CD8-positive, alpha-beta memory T cell (primary cell): Measurements from ENCODE around the gene PLD4. TPM values are rescaled to one million over a fixed set of nuclear protein-coding genes. Genes with fewer than 3 reads are reported as not detected.
"Not testable (repeated sequence)": the region's sequence is repeated elsewhere in the genome, so short reads cannot be mapped to it uniquely, and the experiment has no call there.

Source experiments
- CTCF ChIA-PET: fragments of 350-600 bp; sonication (Branson Sonifier 250); formaldehyde crosslinking; loops from one replicate; lab custom pipeline; 2021; ENCODE audit warnings: antibody characterized with exemption; lab: Charles Lee
- POLR2A ChIA-PET: fragments of 350-600 bp; sonication (Branson Sonifier 250); formaldehyde crosslinking; loops from one replicate; lab custom pipeline; 2021; ENCODE audit warnings: antibody characterized with exemption; lab: Charles Lee
- DNase-seq, 5 donors: peaks; one replicate each; pipeline versions ENCODE4 v3.0.0 to v3.0.0-alpha.2; 2020 to 2022; ENCODE audit warnings: mixed read lengths in 1 of 5
- H3K27ac ChIP-seq: one replicate; pipeline ENCODE4 v1.7.0; 2013; ENCODE audit warnings: low read depth, mild to moderate bottlenecking, low read length, moderate library complexity
- H3K27me3 ChIP-seq: 2 replicates; pipeline ENCODE4 v1.7.0; 2013; ENCODE audit warnings: low read length, mild to moderate bottlenecking; ENCODE audit not compliant: insufficient read depth, poor library complexity, severe bottlenecking
- H3K36me3 ChIP-seq: 2 replicates; pipeline ENCODE4 v1.7.0; 2013; ENCODE audit warnings: mild to moderate bottlenecking, low read length, moderate library complexity; ENCODE audit not compliant: insufficient read depth
- H3K4me1 ChIP-seq: 2 replicates; pipeline ENCODE4 v1.7.0; 2013; ENCODE audit warnings: mild to moderate bottlenecking, low read length, moderate library complexity; ENCODE audit not compliant: insufficient read depth
- H3K4me3 ChIP-seq: 2 replicates; pipeline ENCODE4 v1.7.0; 2013; ENCODE audit warnings: mild to moderate bottlenecking, low read length
- H3K9me3 ChIP-seq: 2 replicates; pipeline ENCODE4 v1.7.0; 2013; ENCODE audit warnings: mild to moderate bottlenecking, low read length
- H3K27ac Mint-ChIP-seq, 8 donors: one replicate each; pipeline ENCODE4 v1.8.0; 2020 to 2021; ENCODE audit warnings: mixed read lengths in 8 of 8, mild to moderate bottlenecking in 6 of 8, inconsistent platforms in 3 of 8, moderate library complexity in 3 of 8
- H3K27me3 Mint-ChIP-seq, 2 donors: one replicate each; pipeline ENCODE4 v1.8.0; 2020 to 2021; ENCODE audit warnings: mixed read lengths in 2 of 2, mild to moderate bottlenecking in 1 of 2, moderate library complexity in 1 of 2
- H3K36me3 Mint-ChIP-seq, 3 donors: one replicate each; pipeline ENCODE4 v1.8.0; 2020 to 2021; ENCODE audit warnings: mixed read lengths in 3 of 3, inconsistent platforms in 1 of 3, mild to moderate bottlenecking in 1 of 3
- H3K4me1 Mint-ChIP-seq, 3 donors: one replicate each; pipeline ENCODE4 v1.8.0; 2020 to 2021; ENCODE audit warnings: mixed read lengths in 3 of 3, inconsistent platforms in 1 of 3, mild to moderate bottlenecking in 1 of 3
- H3K4me3 Mint-ChIP-seq, 7 donors: one replicate each; pipeline ENCODE4 v1.8.0; 2020 to 2021; ENCODE audit warnings: mixed read lengths in 7 of 7, mild to moderate bottlenecking in 6 of 7, moderate library complexity in 4 of 7, inconsistent platforms in 2 of 7
- H3K9me3 Mint-ChIP-seq, 5 donors: one replicate each; pipeline ENCODE4 v1.8.0; 2020 to 2022; ENCODE audit warnings: mixed read lengths in 5 of 5, mild to moderate bottlenecking in 3 of 5, moderate library complexity in 2 of 5, inconsistent platforms in 1 of 5
- polyA plus RNA-seq: library from polyadenylated mRNA; unstranded; fragments of 300-500 nt; fragmentation: Illumina TruSeq; gene quantifications from one replicate; pipeline ENCODE4 v1.2.3, GENCODE V29; 2021
- total RNA-seq, 2 experiments: library from RNA; stranded (reverse); gene quantifications; one replicate each; pipeline ENCODE4 v1.2.3, GENCODE V29; 2021

PLD4 gene
- total and polyA plus RNA-seq, 3 experiments from 2014 or later = 0.04 TPM; not detected in 2

GRCh38 chr14:104884381-104884780, 40.3 kb upstream of the PLD4 start:
- H3K4me3 ChIP-seq, H3K4me1 ChIP-seq, H3K36me3 Mint-ChIP-seq, H3K27me3 ChIP-seq, H3K27ac Mint-ChIP-seq, H3K4me3 Mint-ChIP-seq, H3K36me3 ChIP-seq, DNase-seq, H3K4me1 Mint-ChIP-seq, H3K27me3 Mint-ChIP-seq, H3K27ac ChIP-seq, H3K9me3 Mint-ChIP-seq, CTCF ChIA-PET, POLR2A ChIA-PET, H3K9me3 ChIP-seq: not testable (repeated sequence)

DNA sequence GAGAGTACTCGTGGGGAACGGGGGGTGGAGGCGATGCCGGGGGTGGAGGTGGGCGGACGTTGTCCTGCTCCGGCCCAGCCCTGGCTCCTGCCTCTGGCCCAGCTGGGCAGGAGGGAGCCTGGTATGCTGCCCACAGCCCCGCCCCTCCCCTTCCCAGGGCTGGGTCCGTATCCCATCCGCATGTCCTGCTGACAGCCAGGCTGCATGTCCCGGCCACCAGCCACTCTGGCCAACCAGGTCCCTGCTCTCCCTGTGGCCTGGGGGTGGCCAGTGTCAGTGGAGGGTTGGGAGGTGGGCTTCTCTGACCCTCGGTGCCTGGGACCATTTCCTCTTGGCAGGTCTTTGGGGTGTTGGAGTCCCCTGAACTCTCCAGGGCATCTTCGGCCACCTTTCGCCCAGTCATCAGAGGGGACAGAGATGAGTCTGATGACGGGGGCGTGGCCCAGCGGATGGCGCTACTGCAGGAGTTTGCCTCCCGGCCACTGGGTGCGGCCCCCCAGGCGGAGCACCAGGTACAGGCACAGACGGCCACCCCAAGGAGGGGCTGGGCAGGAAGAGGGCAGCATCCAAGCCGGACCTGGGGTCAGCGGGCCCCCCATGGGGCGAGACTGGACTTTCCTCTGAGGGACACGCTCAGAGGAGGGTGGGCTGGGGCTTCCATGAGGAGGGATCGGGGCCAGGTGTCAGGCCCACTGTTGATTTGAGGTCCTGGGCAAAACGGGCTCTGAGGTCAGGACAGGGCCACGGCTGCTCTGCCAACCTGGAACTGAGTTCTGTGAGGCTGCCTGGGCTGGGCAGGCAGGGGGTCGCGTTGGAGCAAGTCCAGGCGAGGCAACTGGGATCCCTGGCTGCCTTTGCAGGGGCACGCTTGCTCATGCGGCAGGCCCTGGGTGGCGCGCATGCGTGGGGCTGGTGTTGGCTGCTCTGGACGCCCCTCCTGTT, 39.4 kb upstream of the PLD4 start:
- H3K4me3 Mint-ChIP-seq = no peak overlapping the region
- no peaks in the 10 kb centered on the region for H3K36me3 ChIP-seq
- no peak overlapping the region for H3K27ac ChIP-seq
- peak in 1 of 5 donors; percentile 41 for DNase-seq
- ChIA-PET POLR2A (no interaction called here), CTCF (no interaction called here)
- H3K4me1 Mint-ChIP-seq = no peaks in the 10 kb centered on the region
- H3K4me3 ChIP-seq = no peak overlapping the region
- H3K9me3 Mint-ChIP-seq = no peaks in the 10 kb centered on the region
- H3K27me3 ChIP-seq = no peaks in the 10 kb centered on the region
- H3K9me3 ChIP-seq = no peaks in the 10 kb centered on the region
- peaks cover 0 to 3% of the 10 kb centered on the region in 2 donors for H3K27me3 Mint-ChIP-seq
- H3K27ac Mint-ChIP-seq = peak overlapping the region in 1 of 8 donors; percentile 46
- no peaks in the 10 kb centered on the region for H3K4me1 ChIP-seq
- peaks cover 0 to 2% (median 0%) of the 10 kb centered on the region in 3 donors for H3K36me3 Mint-ChIP-seq

GRCh38 chr14:104885973-104886689, 38.5 kb upstream of the PLD4 start:
- no peak overlapping the region for H3K27ac ChIP-seq
- H3K4me3 ChIP-seq = no peak overlapping the region
- no peaks in the 10 kb centered on the region for H3K27me3 ChIP-seq
- H3K9me3 ChIP-seq = no peaks in the 10 kb centered on the region
- DNase-seq = peak in 1 of 5 donors; percentile 40
- H3K27ac Mint-ChIP-seq = no peak overlapping the region
- no peaks in the 10 kb centered on the region for H3K36me3 Mint-ChIP-seq
- peaks cover 0 to 3% of the 10 kb centered on the region in 2 donors for H3K27me3 Mint-ChIP-seq
- H3K4me1 Mint-ChIP-seq = no peaks in the 10 kb centered on the region
- ChIA-PET POLR2A (no interaction called here), CTCF (no interaction called here)
- no peaks in the 10 kb centered on the region for H3K9me3 Mint-ChIP-seq
- no peaks in the 10 kb centered on the region for H3K36me3 ChIP-seq
- H3K4me3 Mint-ChIP-seq = no peak overlapping the region
- no peaks in the 10 kb centered on the region for H3K4me1 ChIP-seq

- no peak overlapping the region for H3K27ac ChIP-seq
- no peaks in the 10 kb centered on the region for H3K4me1 Mint-ChIP-seq
- no peaks in the 10 kb centered on the region for H3K9me3 Mint-ChIP-seq
- no peaks in the 10 kb centered on the region for H3K36me3 Mint-ChIP-seq
- no peaks in the 10 kb centered on the region for H3K4me1 ChIP-seq
- no peak overlapping the region for H3K27ac Mint-ChIP-seq
- ChIA-PET POLR2A (no interaction called here), CTCF (no interaction called here)
- DNase-seq = peak in 1 of 5 donors; percentile 41
- no peaks in the 10 kb centered on the region for H3K36me3 ChIP-seq
- no peaks in the 10 kb centered on the region for H3K9me3 ChIP-seq
- H3K4me3 ChIP-seq = no peak overlapping the region
- H3K4me3 Mint-ChIP-seq = no peak overlapping the region
- H3K27me3 Mint-ChIP-seq = no peaks in the 10 kb centered on the region
- no peaks in the 10 kb centered on the region for H3K27me3 ChIP-seq
Observed at GRCh38 chr14:104886690-104887622, 37.7 kb upstream of the PLD4 start.

DNA sequence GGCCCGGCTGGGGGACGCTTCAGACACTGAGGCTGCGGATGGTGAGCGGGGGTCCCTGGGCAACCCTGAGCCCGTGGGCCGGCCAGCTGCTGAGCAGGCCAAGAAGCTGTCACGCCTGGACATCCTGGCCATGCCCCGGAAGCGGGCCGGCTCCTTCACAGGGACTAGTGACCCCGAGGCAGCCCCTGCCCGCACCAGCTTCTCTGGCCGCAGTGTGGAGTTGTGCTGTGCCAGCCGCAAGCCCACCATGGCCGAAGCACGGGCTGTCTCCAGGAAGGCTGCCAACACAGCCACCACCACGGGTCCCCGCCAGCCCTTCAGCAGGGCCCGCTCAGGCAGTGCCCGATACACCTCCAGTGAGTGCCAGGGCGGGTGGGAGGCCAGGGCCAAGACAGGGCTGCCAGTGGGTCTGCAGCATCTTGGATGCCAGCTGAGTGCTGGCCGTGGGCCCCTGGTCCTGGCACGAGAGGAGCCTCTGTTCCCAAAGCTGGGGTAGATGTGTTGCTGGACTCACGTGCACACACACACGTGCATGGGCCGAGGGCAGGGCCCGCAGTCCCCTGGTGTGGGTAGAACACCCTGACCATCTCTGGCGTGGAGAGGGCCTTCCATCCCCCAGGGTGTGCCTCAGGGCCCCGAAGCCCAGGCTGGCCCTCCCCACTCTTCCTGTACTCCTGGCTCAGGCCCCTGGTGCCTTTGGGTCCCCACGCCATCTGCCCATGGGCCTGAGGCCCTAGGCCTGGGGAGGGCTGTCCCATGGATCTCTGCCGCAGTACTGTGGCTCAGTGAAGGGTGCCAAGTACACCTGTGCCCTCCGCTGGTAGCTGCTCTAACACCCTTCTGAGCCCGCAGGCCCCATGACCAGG, 36.8 kb upstream of the PLD4 start:
- H3K4me3 Mint-ChIP-seq = no peak overlapping the region
- H3K9me3 Mint-ChIP-seq = peaks cover 0 to 2% (median 0%) of the 10 kb centered on the region in 5 donors
- Histone ChIP-seq H3K27me3 (no peaks in the 10 kb centered on the region), H3K27ac (no peak overlapping the region), H3K9me3 (no peaks in the 10 kb centered on the region), H3K36me3 (no peaks in the 10 kb centered on the region), H3K4me3 (no peak overlapping the region), H3K4me1 (no peaks in the 10 kb centered on the region)
- no peaks in the 10 kb centered on the region for H3K4me1 Mint-ChIP-seq
- no peak overlapping the region for H3K27ac Mint-ChIP-seq
- DNase-seq = peak in 1 of 5 donors; percentile 43
- CTCF ChIA-PET = no interaction called here
- no peaks in the 10 kb centered on the region for H3K36me3 Mint-ChIP-seq
- no peaks in the 10 kb centered on the region for H3K27me3 Mint-ChIP-seq
- POLR2A ChIA-PET = no interaction called here

GRCh38 chr14:104888489-104889374, 35.9 kb upstream of the PLD4 start:
- no peaks in the 10 kb centered on the region for H3K4me1 Mint-ChIP-seq

More at GRCh38 chr14:104888489-104889374, 35.9 kb upstream of the PLD4 start:
- no peaks in the 10 kb centered on the region for H3K4me1 ChIP-seq
- ChIA-PET POLR2A (no interaction called here), CTCF (interaction anchor here (0.6 kb wide), 1 partner anchor 120 kb away, joined by 3 read pairs; no protein-coding TSS in a partner anchor)
- Mint-ChIP-seq H3K27me3 (no peaks in the 10 kb centered on the region), H3K27ac (no peak overlapping the region), H3K36me3 (no peaks in the 10 kb centered on the region), H3K9me3 (peaks cover 0 to 2% (median 0%) of the 10 kb centered on the region in 5 donors), H3K4me3 (no peak overlapping the region)
- H3K27me3 ChIP-seq = no peaks in the 10 kb centered on the region
- peak in 1 of 5 donors; percentile 42 for DNase-seq
- no peaks in the 10 kb centered on the region for H3K9me3 ChIP-seq
- H3K27ac ChIP-seq = no peak overlapping the region
- H3K36me3 ChIP-seq = no peaks in the 10 kb centered on the region
- no peak overlapping the region for H3K4me3 ChIP-seq
